GM12873 (cell line): Measurements from ENCODE around the gene SVEP1.

Experiments used
- TF ChIP-seq, protein P1 (sequence below): IDR thresholded peaks from 2 replicates; pipeline ENCODE4 v1.5.1; 2012; ENCODE audit warnings: low read depth, mild to moderate bottlenecking, moderate library complexity, low read length, control low read depth; ENCODE audit not compliant: insufficient read depth; ENCODE audit errors: missing control alignments

The SVEP1 gene

DNA sequence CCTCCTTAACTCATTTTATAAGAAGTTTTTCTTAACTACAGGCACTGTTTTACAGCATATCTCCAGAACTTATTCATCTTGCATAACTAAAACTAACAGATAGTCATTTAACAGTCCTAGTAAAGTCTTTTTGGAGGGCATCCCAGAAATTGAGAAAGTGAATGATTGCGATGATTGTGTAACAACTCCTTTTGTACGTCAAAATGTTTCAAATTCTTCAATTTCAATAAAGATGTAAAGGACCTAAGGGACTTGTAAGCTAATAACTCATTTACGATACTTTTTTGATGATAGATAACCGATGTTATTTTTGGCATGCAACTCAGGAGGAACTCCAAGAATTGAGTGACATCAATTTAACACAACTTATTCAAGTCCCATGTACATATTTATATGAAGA is 42.7 kb downstream of the SVEP1 start:
- TF ChIP-seq, protein P1, sequence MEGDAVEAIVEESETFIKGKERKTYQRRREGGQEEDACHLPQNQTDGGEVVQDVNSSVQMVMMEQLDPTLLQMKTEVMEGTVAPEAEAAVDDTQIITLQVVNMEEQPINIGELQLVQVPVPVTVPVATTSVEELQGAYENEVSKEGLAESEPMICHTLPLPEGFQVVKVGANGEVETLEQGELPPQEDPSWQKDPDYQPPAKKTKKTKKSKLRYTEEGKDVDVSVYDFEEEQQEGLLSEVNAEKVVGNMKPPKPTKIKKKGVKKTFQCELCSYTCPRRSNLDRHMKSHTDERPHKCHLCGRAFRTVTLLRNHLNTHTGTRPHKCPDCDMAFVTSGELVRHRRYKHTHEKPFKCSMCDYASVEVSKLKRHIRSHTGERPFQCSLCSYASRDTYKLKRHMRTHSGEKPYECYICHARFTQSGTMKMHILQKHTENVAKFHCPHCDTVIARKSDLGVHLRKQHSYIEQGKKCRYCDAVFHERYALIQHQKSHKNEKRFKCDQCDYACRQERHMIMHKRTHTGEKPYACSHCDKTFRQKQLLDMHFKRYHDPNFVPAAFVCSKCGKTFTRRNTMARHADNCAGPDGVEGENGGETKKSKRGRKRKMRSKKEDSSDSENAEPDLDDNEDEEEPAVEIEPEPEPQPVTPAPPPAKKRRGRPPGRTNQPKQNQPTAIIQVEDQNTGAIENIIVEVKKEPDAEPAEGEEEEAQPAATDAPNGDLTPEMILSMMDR = no peak

DNA sequence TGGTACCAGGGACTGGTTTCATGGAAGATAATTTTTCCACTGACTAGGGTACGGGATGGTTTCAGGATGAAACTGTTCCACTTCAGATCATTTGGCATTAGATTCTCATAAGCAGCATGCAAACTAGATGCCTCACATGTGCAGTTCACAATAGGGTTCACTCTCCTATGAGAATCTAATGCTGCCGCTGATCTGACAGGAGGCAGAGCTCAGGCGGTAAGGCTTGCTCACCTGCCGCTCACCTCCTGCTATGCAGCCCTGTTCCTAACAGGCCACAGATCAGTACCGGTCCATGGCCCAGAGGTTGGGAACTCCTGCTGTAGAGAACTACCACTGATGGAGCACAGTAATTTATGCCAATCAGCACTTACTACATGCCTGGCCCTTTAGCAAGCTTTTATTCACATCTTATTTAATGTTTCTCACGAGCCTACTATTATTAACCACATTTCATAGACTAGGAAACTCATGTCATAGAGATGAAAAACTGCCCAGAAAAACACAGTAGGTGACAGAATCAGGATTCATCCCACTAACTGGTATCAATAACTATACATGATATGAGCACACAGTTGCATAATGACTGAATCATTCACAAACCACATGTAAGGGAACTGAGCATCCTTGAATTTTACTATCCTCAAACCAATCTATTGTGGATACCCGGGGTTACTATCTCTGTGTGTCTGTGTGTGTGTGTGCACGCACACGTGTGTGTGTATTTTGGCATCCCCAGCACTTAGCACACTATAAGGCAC is 46.5 kb downstream of the SVEP1 start:
- TF ChIP-seq, protein P1 = no peak

DNA sequence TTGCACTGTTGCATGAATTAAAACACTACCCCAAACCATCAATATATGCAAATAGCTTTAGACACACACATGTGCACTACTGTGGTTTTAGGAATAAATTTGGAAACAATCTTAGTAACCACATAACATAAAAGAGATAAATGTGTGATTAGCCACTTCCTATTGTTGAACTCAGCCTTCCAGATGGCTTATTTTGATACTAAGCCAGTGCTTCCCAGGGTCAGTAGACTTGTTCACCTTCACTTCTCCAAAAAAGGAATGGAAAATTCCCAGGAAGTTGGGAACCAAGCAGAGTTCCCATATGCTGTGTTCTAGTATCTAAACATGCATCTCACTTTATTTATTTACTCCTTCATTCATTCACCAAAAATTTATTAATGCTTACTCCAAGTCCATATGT is 47.8 kb downstream of the SVEP1 start:
- TF ChIP-seq, protein P1 = no peak

DNA sequence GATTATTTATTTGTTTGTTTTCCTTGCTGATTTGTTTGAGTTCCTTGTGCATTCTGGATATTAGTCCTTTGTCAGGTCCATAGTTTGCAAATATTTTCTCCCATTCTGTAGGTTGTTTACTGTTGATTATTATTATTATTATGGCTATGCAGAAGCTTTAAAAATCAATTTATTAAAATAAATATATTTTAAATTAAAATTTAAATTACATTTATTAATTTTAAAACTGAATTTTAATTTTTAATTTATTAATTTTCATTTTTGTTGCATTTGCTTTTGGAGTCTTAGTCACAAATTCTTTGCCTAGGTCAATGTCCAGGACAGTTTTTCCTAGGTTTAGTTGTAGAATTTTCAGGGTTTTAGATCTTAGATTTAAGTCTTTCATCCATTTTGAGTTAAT is 50.9 kb downstream of the SVEP1 start:
- TF ChIP-seq, protein P1 = no peak

DNA sequence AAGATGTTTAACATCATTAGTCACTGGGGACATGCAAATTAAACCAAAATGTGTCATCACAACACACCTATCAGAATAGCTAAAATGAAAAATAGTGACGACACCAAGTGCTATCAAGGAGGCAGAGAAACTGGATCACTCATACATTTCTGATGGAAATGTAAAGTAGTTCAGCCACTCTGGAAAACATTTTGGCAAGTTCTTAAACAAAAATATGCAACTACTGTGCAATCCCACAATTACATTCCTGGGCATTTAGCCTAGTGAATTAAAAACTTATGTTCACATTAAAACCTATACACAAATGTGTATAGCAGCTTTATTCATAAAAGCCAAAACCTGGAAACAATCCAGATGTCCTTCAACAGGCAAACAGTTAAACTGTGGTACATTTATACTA is 53.1 kb downstream of the SVEP1 start:
- TF ChIP-seq, protein P1 = no peak

DNA sequence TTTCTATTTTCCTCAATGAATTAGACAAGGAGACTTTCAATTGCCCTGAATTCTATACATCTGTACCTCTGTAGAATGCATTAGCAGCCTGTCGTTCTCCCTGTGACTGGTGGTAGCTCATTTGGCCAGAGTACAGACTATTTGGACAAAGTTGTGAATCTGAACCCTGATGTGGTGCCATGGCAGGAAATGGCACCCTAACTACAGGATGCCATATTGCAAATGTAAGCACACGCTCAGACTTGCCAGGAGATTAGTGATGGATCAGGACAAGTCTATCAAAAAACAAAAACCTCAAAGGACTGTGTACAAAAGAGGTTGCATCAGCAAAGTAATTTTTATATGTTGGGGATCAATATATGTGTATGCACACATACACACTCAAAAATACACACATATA is 58.3 kb downstream of the SVEP1 start:
- TF ChIP-seq, protein P1 = no peak

DNA sequence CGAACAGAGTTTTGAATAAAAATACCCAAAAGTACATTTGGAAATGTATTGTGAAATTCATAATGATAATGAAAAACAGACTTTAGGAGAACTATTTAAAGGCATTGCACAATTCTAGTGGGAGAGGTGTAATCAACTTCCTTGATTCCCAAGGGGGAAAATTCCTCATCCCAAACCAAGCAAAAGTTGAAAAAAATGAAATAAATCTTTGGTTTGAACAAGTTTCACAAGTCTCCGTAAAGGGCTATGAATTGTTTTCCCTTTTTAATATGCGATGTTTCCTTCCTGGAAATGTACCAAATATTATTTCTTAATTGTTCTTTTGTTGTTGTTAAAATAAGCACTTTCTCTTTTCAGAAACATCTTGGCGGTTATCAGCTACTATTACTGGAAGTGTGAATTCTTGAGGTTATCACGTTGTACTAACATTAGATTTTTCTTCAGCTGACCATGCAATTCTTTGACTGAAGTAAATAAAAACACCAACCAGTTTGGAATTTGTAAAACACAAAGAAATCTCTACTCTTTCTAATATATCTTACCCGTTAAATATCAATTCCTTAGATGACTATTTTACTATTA is 59.3 kb downstream of the SVEP1 start:
- TF ChIP-seq, protein P1 = no peak
